ENCODE measurements around the gene TMA7B.
"Not testable (repeated sequence)": the region's sequence is repeated elsewhere in the genome, so short reads cannot be mapped to it uniquely, and the experiment has no call there.

- TF ChIP-seq, protein P1, sequence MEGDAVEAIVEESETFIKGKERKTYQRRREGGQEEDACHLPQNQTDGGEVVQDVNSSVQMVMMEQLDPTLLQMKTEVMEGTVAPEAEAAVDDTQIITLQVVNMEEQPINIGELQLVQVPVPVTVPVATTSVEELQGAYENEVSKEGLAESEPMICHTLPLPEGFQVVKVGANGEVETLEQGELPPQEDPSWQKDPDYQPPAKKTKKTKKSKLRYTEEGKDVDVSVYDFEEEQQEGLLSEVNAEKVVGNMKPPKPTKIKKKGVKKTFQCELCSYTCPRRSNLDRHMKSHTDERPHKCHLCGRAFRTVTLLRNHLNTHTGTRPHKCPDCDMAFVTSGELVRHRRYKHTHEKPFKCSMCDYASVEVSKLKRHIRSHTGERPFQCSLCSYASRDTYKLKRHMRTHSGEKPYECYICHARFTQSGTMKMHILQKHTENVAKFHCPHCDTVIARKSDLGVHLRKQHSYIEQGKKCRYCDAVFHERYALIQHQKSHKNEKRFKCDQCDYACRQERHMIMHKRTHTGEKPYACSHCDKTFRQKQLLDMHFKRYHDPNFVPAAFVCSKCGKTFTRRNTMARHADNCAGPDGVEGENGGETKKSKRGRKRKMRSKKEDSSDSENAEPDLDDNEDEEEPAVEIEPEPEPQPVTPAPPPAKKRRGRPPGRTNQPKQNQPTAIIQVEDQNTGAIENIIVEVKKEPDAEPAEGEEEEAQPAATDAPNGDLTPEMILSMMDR (IDR thresholded peaks at IDR 0.05) = not testable (repeated sequence)
- TF ChIP-seq EP300 (IDR thresholded peaks at IDR 0.05) = not testable (repeated sequence)
These were observed 32.7 kb downstream of the TMA7B start for GRCh38 chr22:39992894-39993293.

All from gastroesophageal sphincter (tissue), 3 donors.